Neuron (in vitro differentiated cells): Measurements from ENCODE around the gene SLX9.

Experiments
- H2AFZ ChIP-seq: one replicate; pipeline ENCODE4 v1.6.1; 2013; ENCODE audit warnings: low read depth, mild to moderate bottlenecking, inconsistent platforms, low read length, moderate library complexity
- H3K27me3 ChIP-seq: one replicate; pipeline ENCODE4 v1.6.1; 2013; ENCODE audit warnings: low read length; ENCODE audit not compliant: insufficient read depth
- H3K36me3 ChIP-seq: one replicate; pipeline ENCODE4 v1.6.1; 2013; ENCODE audit warnings: low read length; ENCODE audit not compliant: insufficient read depth
- H3K4me1 ChIP-seq: one replicate; pipeline ENCODE4 v1.6.1; 2013; ENCODE audit warnings: low read length; ENCODE audit not compliant: insufficient read depth
- H3K4me3 ChIP-seq: 2 replicates; pipeline ENCODE4 v1.5.1; 2013; ENCODE audit warnings: mild to moderate bottlenecking, low read length, moderate library complexity
- H3K9me3 ChIP-seq: one replicate; pipeline ENCODE4 v1.6.1; 2013; ENCODE audit warnings: low read length

The SLX9 gene

GRCh38 chr21:44939532-44940115 lies at the start of gene SLX9:
Gene SLX9 (plus strand): TSS chr21:44940029. CDS start chr21:44940058, 29 bp downstream.
- H3K27me3 ChIP-seq = no peaks in the 10 kb centered on the region
- peak within 1 kb of the TSS; percentile 74 for H2AFZ ChIP-seq
- peaks cover 22% of the 10 kb centered on the region for H3K4me1 ChIP-seq
- H3K9me3 ChIP-seq = no peaks in the 10 kb centered on the region
- H3K4me3 ChIP-seq = peak within 1 kb of the TSS; percentile 74
- peaks cover 19% of the 10 kb centered on the region for H3K36me3 ChIP-seq

GRCh38 chr21:44890338-44890931 lies 49.4 kb upstream of the SLX9 start:
- Histone ChIP-seq H3K9me3 (no peaks in the 10 kb centered on the region), H3K27me3 (peaks cover 43% of the 10 kb centered on the region), H3K4me3 (no peak overlapping the region), H3K4me1 (no peaks in the 10 kb centered on the region), H3K36me3 (no peaks in the 10 kb centered on the region), H2AFZ (no peak overlapping the region)

GRCh38 chr21:44890961-44891541 lies 48.8 kb upstream of the SLX9 start:
- no peaks in the 10 kb centered on the region for H3K4me1 ChIP-seq
- peaks cover 42% of the 10 kb centered on the region for H3K27me3 ChIP-seq
- no peaks in the 10 kb centered on the region for H3K36me3 ChIP-seq
- no peak overlapping the region for H3K4me3 ChIP-seq
- no peak overlapping the region for H2AFZ ChIP-seq
- H3K9me3 ChIP-seq = peaks cover 2% of the 10 kb centered on the region

GRCh38 chr21:44891631-44892031 lies 48.2 kb upstream of the SLX9 start:
- H2AFZ ChIP-seq = no peak overlapping the region
- H3K4me1 ChIP-seq = no peaks in the 10 kb centered on the region
- peaks cover 36% of the 10 kb centered on the region for H3K27me3 ChIP-seq
- H3K9me3 ChIP-seq = peaks cover 2% of the 10 kb centered on the region
- no peak overlapping the region for H3K4me3 ChIP-seq
- H3K36me3 ChIP-seq = no peaks in the 10 kb centered on the region

- Histone ChIP-seq H3K4me3 (no peak overlapping the region), H3K27me3 (peaks cover 32% of the 10 kb centered on the region), H3K36me3 (no peaks in the 10 kb centered on the region), H3K4me1 (no peaks in the 10 kb centered on the region), H2AFZ (no peak overlapping the region), H3K9me3 (peaks cover 2% of the 10 kb centered on the region)
Observed at GRCh38 chr21:44892095-44892494, 47.7 kb upstream of the SLX9 start.

- H3K9me3 ChIP-seq = peaks cover 2% of the 10 kb centered on the region
- H2AFZ ChIP-seq = no peak overlapping the region
- H3K36me3 ChIP-seq = no peaks in the 10 kb centered on the region
- H3K4me3 ChIP-seq = no peak overlapping the region
- no peaks in the 10 kb centered on the region for H3K4me1 ChIP-seq
- H3K27me3 ChIP-seq = peaks cover 27% of the 10 kb centered on the region
Observed at GRCh38 chr21:44892536-44893277, 47.1 kb upstream of the SLX9 start.

- peaks cover 2% of the 10 kb centered on the region for H3K9me3 ChIP-seq
- H3K36me3 ChIP-seq = no peaks in the 10 kb centered on the region
- no peak overlapping the region for H3K4me3 ChIP-seq
- H3K4me1 ChIP-seq = no peaks in the 10 kb centered on the region
- H2AFZ ChIP-seq = no peak overlapping the region
- peaks cover 29% of the 10 kb centered on the region for H3K27me3 ChIP-seq
Observed at GRCh38 chr21:44893278-44893556, 46.6 kb upstream of the SLX9 start.

- no peaks in the 10 kb centered on the region for H3K4me1 ChIP-seq
- H3K9me3 ChIP-seq = peaks cover 2% of the 10 kb centered on the region
- H3K36me3 ChIP-seq = no peaks in the 10 kb centered on the region
- peaks cover 34% of the 10 kb centered on the region for H3K27me3 ChIP-seq
- no peak overlapping the region for H2AFZ ChIP-seq
- H3K4me3 ChIP-seq = no peak overlapping the region
Observed at GRCh38 chr21:44893948-44894656, 45.7 kb upstream of the SLX9 start.

- no peak overlapping the region for H2AFZ ChIP-seq
- H3K36me3 ChIP-seq = no peaks in the 10 kb centered on the region
- H3K9me3 ChIP-seq = peaks cover 2% of the 10 kb centered on the region
- no peak overlapping the region for H3K4me3 ChIP-seq
- H3K4me1 ChIP-seq = no peaks in the 10 kb centered on the region
- peaks cover 36% of the 10 kb centered on the region for H3K27me3 ChIP-seq
Observed at GRCh38 chr21:44894687-44895302, 45.0 kb upstream of the SLX9 start.

GRCh38 chr21:44895859-44896258 lies 44.0 kb upstream of the SLX9 start:
- Histone ChIP-seq H2AFZ (no peak overlapping the region), H3K4me3 (no peak overlapping the region), H3K4me1 (no peaks in the 10 kb centered on the region), H3K36me3 (no peaks in the 10 kb centered on the region), H3K9me3 (peaks cover 2% of the 10 kb centered on the region), H3K27me3 (peaks cover 29% of the 10 kb centered on the region)

GRCh38 chr21:44896561-44897286 lies 43.1 kb upstream of the SLX9 start:
- Histone ChIP-seq H3K4me3 (no peak overlapping the region), H3K9me3 (peaks cover 2% of the 10 kb centered on the region), H2AFZ (no peak overlapping the region), H3K4me1 (no peaks in the 10 kb centered on the region), H3K27me3 (peaks cover 25% of the 10 kb centered on the region), H3K36me3 (no peaks in the 10 kb centered on the region)

- no peaks in the 10 kb centered on the region for H3K4me1 ChIP-seq
- peaks cover 25% of the 10 kb centered on the region for H3K27me3 ChIP-seq
- no peaks in the 10 kb centered on the region for H3K36me3 ChIP-seq
- H3K4me3 ChIP-seq = no peak overlapping the region
- peaks cover 3% of the 10 kb centered on the region for H3K9me3 ChIP-seq
- no peak overlapping the region for H2AFZ ChIP-seq
Observed at GRCh38 chr21:44897326-44898010, 42.4 kb upstream of the SLX9 start.
